Measurements from ENCODE around the gene TCF21.

DNA sequence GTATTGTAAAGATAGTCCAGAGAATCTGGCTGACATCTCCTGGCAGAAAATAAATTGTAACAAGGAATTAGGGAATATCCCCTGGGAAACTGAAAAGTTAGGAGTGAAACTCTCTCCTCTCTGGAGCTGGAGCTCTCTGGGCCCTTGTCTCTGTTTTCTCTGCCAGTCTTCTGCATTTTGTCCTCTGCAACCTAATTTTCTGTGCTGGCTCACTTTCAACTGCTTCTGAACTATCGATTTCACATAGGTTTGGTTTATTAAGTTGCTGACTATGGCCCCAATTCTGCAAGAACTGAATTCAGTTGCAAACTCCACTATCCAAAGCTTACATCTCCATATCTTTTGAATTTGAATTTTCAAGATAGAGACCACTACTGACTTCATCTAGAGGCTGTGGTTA is 9.3 kb downstream of the TCF21 start:
- TF ChIP-seq, protein P1, sequence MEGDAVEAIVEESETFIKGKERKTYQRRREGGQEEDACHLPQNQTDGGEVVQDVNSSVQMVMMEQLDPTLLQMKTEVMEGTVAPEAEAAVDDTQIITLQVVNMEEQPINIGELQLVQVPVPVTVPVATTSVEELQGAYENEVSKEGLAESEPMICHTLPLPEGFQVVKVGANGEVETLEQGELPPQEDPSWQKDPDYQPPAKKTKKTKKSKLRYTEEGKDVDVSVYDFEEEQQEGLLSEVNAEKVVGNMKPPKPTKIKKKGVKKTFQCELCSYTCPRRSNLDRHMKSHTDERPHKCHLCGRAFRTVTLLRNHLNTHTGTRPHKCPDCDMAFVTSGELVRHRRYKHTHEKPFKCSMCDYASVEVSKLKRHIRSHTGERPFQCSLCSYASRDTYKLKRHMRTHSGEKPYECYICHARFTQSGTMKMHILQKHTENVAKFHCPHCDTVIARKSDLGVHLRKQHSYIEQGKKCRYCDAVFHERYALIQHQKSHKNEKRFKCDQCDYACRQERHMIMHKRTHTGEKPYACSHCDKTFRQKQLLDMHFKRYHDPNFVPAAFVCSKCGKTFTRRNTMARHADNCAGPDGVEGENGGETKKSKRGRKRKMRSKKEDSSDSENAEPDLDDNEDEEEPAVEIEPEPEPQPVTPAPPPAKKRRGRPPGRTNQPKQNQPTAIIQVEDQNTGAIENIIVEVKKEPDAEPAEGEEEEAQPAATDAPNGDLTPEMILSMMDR (IDR thresholded peaks at IDR 0.05): no peak
- TF ChIP-seq POLR2A (IDR thresholded peaks at IDR 0.05): no peak

Data from adrenal gland (tissue), 5 donors.